Transverse colon (tissue), 4 donors: Measurements from ENCODE around the gene MYNN. TPM values are rescaled to one million over a fixed set of nuclear protein-coding genes. Genes with fewer than 3 reads are reported as not detected.
"Not testable (repeated sequence)": the region's sequence is repeated elsewhere in the genome, so short reads cannot be mapped to it uniquely, and the experiment has no call there.

Source experiments
- DNase-seq: peaks from one replicate; pipeline ENCODE4 v3.0.0-alpha.2; 2019
- H3K27ac ChIP-seq, 4 donors: fragments of 200-600 bp; sonication (generic); 2 replicates each; pipeline ENCODE4 v1.5.1; 2016 to 2018; ENCODE audit warnings: inconsistent platforms in 4 of 4
- H3K27me3 ChIP-seq: fragments of 200-600 bp; sonication (generic); 2 replicates; pipeline ENCODE4 v1.5.1; 2017; ENCODE audit warnings: inconsistent platforms
- H3K36me3 ChIP-seq, 4 donors: fragments of 200-600 bp; sonication (generic); 2 replicates each; pipeline ENCODE4 v1.5.1; 2017 to 2019; ENCODE audit warnings: inconsistent platforms in 4 of 4
- H3K4me1 ChIP-seq, 4 donors: fragments of 200-600 bp; sonication (generic); 2 replicates each; pipeline ENCODE4 v1.5.1; 2017 to 2020; ENCODE audit warnings: inconsistent platforms in 4 of 4
- H3K4me3 ChIP-seq, 4 donors: fragments of 200-600 bp; sonication (generic); 1 replicate in 1 of 4; 2 replicates in 3 of 4; pipeline versions ENCODE4 v1.5.1 to v1.6.1; 2017 to 2019; ENCODE audit warnings: inconsistent platforms in 4 of 4
- H3K9me3 ChIP-seq, 2 donors: fragments of 200-600 bp; sonication (generic); 2 replicates each; pipeline ENCODE4 v1.5.1; 2017 to 2019; ENCODE audit warnings: inconsistent platforms in 2 of 2
- EP300 ChIP-seq: sonication (generic); formaldehyde crosslinking; IDR thresholded peaks from one replicate; pipeline ENCODE4 v1.6.1; 2017; ENCODE audit warnings: antibody characterized with exemption, low read depth
- POLR2A ChIP-seq: fragments of 450-650 bp; IDR thresholded peaks from one replicate; pipeline ENCODE4 v1.6.1; 2016; ENCODE audit warnings: antibody characterized with exemption, mild to moderate bottlenecking, moderate library complexity
- POLR2AphosphoS5 ChIP-seq, 3 donors: sonication (generic); formaldehyde crosslinking; IDR thresholded peaks; one replicate each; pipeline ENCODE4 v1.6.1; 2016; ENCODE audit warnings: antibody characterized with exemption in 3 of 3
- WGBS, 2 donors: methylation state at CpG; one replicate each; pipeline ENCODE4 v1.1.5; 2018; ENCODE audit warnings: low coverage in 1 of 2; 5-methylcytosine and 5-hydroxymethylcytosine counted together
- in situ Hi-C, 4 donors: fragments of 200-750 bp; cut with MboI; loops; one replicate each; pipeline versions ENCODE4 v1.15.0 to v1.15.1; 2017; ENCODE audit warnings: low sequenced_read_pairs in 3 of 4, low pct_ligation_motif_present in 1 of 4, low pct_unique_long_range_greater_than_20kb in 1 of 4
- intact Hi-C: fragments of 100-400 bp; cut with DNase I; formaldehyde crosslinking; loops from one replicate; pipeline ENCODE4 v1.15.1; 2023; ENCODE audit warnings: low total_unique reads
- total RNA-seq, 4 donors: library from RNA; depleted of rRNA; stranded (reverse); fragments of >200 nt; gene quantifications; one replicate each; pipeline ENCODE4 v1.1.0, GENCODE V29; 2016
- TF ChIP-seq, protein P1 (sequence below), 5 experiments: fragments of 200-600 bp in 3 of 5; fragments of 450-650 bp in 2 of 5; sonication (generic) in 3 of 5; IDR thresholded peaks; 1 replicate in 2 of 5; 2 replicates in 3 of 5; pipeline ENCODE4 v1.5.1; 2016 to 2017; ENCODE audit warnings: antibody characterized with exemption in 5 of 5, inconsistent platforms in 3 of 5, mild to moderate bottlenecking in 2 of 5, moderate library complexity in 1 of 5

The MYNN gene
- 10 to 100 TPM in 3 of 4 donors, 1 to 10 TPM in 1; 7.0 to 27.3 (median 18.1) TPM for total RNA-seq

DNA sequence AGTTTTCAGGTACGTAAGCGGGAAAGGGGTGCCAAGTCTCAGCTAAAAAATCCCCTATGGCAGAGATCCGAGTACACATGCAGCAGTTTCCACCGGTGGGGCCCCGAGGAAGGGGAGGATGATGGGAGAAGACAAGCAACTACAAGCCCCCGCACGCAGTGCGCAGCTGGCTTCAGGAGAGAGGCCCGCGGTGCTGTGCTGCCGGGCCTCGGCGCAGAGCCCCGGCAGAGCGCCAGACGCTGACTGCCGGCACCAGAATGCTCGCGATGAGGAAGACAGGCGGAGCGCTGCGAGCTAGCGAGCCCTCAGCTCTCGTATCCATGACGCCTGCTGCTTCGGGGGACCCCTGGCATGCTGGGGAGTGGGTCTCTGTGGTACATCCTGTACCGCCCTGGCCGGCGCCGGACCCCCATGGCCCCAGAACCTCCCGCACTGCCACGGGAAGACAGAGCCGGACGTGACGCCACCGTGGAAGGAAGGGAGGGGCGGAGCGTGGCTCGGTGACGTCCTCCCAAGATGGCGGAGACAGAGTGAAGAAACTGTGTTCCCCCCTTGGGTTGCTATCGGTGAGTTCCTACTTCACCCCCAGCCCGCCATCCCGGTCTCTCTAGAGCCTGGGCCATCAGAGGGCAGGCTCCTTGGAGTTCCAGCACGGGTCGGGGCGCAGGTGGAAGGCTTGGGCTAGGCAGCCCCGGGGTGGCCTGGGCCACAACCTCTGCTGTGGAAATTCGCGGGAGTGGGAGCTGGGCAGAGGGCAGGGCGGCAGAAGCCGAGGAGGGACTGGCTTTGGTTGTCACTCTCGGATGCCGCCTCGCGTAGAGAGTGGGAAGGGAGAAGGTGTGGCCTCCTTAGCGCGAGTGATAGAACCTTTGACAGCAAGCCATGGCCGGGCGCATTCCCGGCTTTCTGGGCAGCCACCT is at the start of gene MYNN:
Gene MYNN (plus strand): TSS at position 500 of the 920 bp plus-strand sequence. CDS start 900 bp downstream, outside the sequence.
- Histone ChIP-seq H3K4me1 (peaks cover 12 to 39% (median 22%) of the 10 kb centered on the region in 4 donors), H3K4me3 (peak within 1 kb of the TSS; percentile 58 to 92 (median 86)), H3K36me3 (peaks cover 0 to 26% (median 0%) of the 10 kb centered on the region in 4 donors), H3K27me3 (no peaks in the 10 kb centered on the region), H3K9me3 (no peaks in the 10 kb centered on the region), H3K27ac (peak within 1 kb of the TSS; percentile 98 to 100 (median 99))
- peak; percentile 95 for DNase-seq
- intact Hi-C loops (loop anchor here (10.0 kb wide), 1 partner anchor 192 kb away; the partner anchor contains the start of gene SEC62), in situ Hi-C loops (no loop called here)
- 0 to 1% methylated on average over 13 to 55 of the region's 61 CpGs for WGBS, 2 donors
- no peak for TF ChIP-seq EP300
- TF ChIP-seq POLR2AphosphoS5 (IDR thresholded peaks at IDR 0.05): peak; percentile 99 to 100 (median 100)
- TF ChIP-seq, protein P1, sequence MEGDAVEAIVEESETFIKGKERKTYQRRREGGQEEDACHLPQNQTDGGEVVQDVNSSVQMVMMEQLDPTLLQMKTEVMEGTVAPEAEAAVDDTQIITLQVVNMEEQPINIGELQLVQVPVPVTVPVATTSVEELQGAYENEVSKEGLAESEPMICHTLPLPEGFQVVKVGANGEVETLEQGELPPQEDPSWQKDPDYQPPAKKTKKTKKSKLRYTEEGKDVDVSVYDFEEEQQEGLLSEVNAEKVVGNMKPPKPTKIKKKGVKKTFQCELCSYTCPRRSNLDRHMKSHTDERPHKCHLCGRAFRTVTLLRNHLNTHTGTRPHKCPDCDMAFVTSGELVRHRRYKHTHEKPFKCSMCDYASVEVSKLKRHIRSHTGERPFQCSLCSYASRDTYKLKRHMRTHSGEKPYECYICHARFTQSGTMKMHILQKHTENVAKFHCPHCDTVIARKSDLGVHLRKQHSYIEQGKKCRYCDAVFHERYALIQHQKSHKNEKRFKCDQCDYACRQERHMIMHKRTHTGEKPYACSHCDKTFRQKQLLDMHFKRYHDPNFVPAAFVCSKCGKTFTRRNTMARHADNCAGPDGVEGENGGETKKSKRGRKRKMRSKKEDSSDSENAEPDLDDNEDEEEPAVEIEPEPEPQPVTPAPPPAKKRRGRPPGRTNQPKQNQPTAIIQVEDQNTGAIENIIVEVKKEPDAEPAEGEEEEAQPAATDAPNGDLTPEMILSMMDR (IDR thresholded peaks at IDR 0.05): peak in 1 of 5 experiments; percentile 16
- peak; percentile 99 for TF ChIP-seq POLR2A

DNA sequence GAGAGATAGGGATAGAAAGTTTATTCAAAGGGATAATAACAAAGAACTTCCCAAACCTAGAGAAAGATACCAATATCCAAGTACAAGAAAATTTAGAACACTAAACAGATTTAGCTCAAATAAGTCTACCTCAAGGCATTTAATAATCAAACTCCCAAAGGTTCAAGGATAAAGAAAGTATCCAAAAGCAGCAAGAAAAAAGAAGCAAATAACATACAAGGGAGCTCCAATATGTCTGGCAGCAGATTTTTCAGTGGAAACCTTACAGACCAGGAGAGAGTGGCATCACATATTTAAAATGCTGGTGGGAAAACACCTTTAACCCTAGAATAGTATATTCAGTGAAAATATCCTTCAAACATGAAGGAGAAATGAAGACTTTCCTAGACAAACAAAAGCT is 41.3 kb upstream of the MYNN start:
- DNase-seq, H3K4me1 ChIP-seq, H3K27ac ChIP-seq, in situ Hi-C loops, H3K9me3 ChIP-seq, H3K4me3 ChIP-seq, H3K36me3 ChIP-seq, intact Hi-C loops, H3K27me3 ChIP-seq: not testable (repeated sequence)

DNA sequence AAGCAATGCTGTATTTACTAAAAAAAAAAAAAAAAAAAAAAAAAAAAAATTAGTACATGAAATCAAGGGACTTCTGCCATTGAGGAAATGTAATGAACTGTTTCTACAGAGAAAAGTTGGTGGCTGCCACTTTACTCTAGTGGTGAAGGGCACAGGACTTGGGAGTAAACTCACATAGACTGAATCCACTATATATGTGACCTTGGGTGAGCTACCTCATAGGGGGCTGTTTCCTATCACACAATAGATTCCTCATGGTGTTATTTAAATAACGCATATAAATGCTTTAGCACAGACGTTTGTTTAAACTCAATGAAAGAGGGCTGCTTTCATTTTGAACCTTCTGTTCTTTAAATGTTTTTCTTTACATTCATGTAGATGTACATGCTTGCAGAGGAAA is 34.1 kb upstream of the MYNN start:
- Histone ChIP-seq H3K4me3 (no peak overlapping the region), H3K27me3 (no peaks in the 10 kb centered on the region), H3K27ac (no peak overlapping the region), H3K9me3 (peaks cover 0 to 9% of the 10 kb centered on the region in 2 donors), H3K4me1 (no peaks in the 10 kb centered on the region), H3K36me3 (no peaks in the 10 kb centered on the region)
- no peak for DNase-seq
- whole genome bisulfite sequencing, 2 donors: 60 to 70% methylated on average over 2 of the region's 2 CpGs
- intact Hi-C loops (no loop called here), in situ Hi-C loops (no loop called here)
- TF ChIP-seq POLR2A (no peak), POLR2AphosphoS5 (IDR thresholded peaks at IDR 0.05) (no peak), EP300 (no peak)
- TF ChIP-seq, protein P1 (IDR thresholded peaks at IDR 0.05): no peak

DNA sequence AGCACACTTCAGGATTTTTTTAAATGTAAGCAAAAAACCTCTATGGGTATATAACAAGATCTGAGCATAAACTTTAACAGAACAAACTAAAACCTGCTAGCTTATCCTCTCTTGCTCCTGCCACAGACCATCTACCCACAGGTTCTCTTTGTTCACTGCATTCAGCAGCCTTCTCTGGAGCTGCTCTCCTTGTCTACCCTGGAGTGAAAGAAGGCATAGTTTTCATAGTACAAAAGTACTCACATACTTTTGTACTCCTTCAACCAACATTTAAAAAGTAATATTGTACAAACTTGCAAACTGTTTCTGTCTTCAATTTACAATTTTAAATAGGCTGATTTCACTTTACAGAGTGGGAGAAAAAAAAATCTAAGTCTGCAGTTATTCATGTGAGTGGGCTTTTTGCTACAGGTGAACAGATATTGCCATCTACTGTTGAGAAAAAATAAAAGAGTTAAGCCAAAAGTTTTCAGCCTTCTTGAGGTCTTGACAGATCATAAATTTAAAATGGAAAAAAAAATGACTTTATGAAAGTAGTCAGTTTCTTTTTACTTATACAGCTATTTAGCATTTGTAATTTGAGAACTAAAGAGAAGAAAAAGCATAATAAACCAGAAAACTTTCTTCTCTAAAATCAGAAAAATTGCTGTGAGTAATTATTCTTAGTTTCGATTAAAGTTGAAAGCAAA is 28.7 kb upstream of the MYNN start:
- Histone ChIP-seq H3K4me1 (peaks cover 0 to 6% (median 0%) of the 10 kb centered on the region in 4 donors), H3K27ac (no peak overlapping the region), H3K27me3 (peaks cover 2% of the 10 kb centered on the region), H3K36me3 (no peaks in the 10 kb centered on the region), H3K9me3 (no peaks in the 10 kb centered on the region), H3K4me3 (no peak overlapping the region)
- DNase-seq: no peak
- TF ChIP-seq POLR2A (no peak), EP300 (no peak), POLR2AphosphoS5 (IDR thresholded peaks at IDR 0.05) (no peak)
- TF ChIP-seq, protein P1 (IDR thresholded peaks at IDR 0.05): peak in 2 of 5 experiments; percentile 12 to 25
- 36 to 67% methylated on average over 1 of the region's 1 CpG for WGBS, 2 donors
- intact Hi-C loops (no loop called here), in situ Hi-C loops (no loop called here)
